Measurements from ENCODE around the gene ATP1B4. TPM values are rescaled to one million over a fixed set of nuclear protein-coding genes. Genes with fewer than 3 reads are reported as not detected.

ATP1B4 gene
- total RNA-seq, 1 donor from 2014 or later = 16.9 TPM

Other genes with a start within 250 kb of the ATP1B4 start
- not detected for gene RHOXF1, start 246.2 kb upstream of the ATP1B4 start, total RNA-seq
- gene RHOXF2, start 203.5 kb upstream of the ATP1B4 start, total RNA-seq = not detected
- 6.5 TPM for gene ZBTB33, start 111.3 kb upstream of the ATP1B4 start, total RNA-seq
- 0.48 TPM for gene TMEM255A, start 50.6 kb upstream of the ATP1B4 start, total RNA-seq
- 62.1 TPM for gene LAMP2, start 107.2 kb downstream of the ATP1B4 start, total RNA-seq
- 17.9 TPM for gene CUL4B, start 198.9 kb downstream of the ATP1B4 start, total RNA-seq
- 26.7 TPM for gene MCTS1, start 242.0 kb downstream of the ATP1B4 start, total RNA-seq

Data from cardiac septum (tissue), 1 donor.